CD14-positive monocyte (primary cell): Measurements from ENCODE around the gene MGST1. TPM values are rescaled to one million over a fixed set of nuclear protein-coding genes. Genes with fewer than 3 reads are reported as not detected.

Experiments
- DNase-seq, 3 donors: peaks; one replicate each; pipeline ENCODE4 v3.0.0-alpha.2; 2011 to 2022
- H2AFZ ChIP-seq: 2 replicates; pipeline ENCODE4 v1.6.0; 2012; ENCODE audit warnings: mild to moderate bottlenecking, low read depth, low read length, inconsistent platforms; ENCODE audit not compliant: insufficient read depth, poor library complexity, severe bottlenecking
- H3K27ac ChIP-seq, 2 donors: 1 replicate in 1 of 2; 2 replicates in 1 of 2; pipeline ENCODE4 v1.5.1; 2012 to 2013; ENCODE audit warnings: low read length in 2 of 2, control low read depth in 1 of 2, inconsistent platforms in 1 of 2, low read depth in 1 of 2, mild to moderate bottlenecking in 1 of 2
- H3K27me3 ChIP-seq, 2 donors: one replicate each; pipeline versions ENCODE4 v1.6.0 to v1.6.1; 2011 to 2013; ENCODE audit warnings: low read length in 2 of 2; ENCODE audit not compliant: control insufficient read depth in 2 of 2, insufficient read depth in 2 of 2
- H3K36me3 ChIP-seq, 2 donors: replicated peaks in 1 of 2; 1 replicate in 1 of 2; 2 replicates in 1 of 2; pipeline versions ENCODE4 v1.5.1 to v1.6.1; 2012 to 2013; ENCODE audit warnings: low read length in 2 of 2, control low read depth in 1 of 2, inconsistent platforms in 1 of 2, mild to moderate bottlenecking in 1 of 2; ENCODE audit not compliant: insufficient read depth in 2 of 2, control insufficient read depth in 1 of 2
- H3K4me1 ChIP-seq, 2 donors: 1 replicate in 1 of 2; 2 replicates in 1 of 2; pipeline versions ENCODE4 v1.5.1 to v1.6.1; 2012 to 2013; ENCODE audit warnings: low read length in 2 of 2, control low read depth in 1 of 2, inconsistent platforms in 1 of 2, mild to moderate bottlenecking in 1 of 2, moderate library complexity in 1 of 2; ENCODE audit not compliant: insufficient read depth in 2 of 2, control insufficient read depth in 1 of 2
- H3K4me2 ChIP-seq: replicated peaks from 2 replicates; pipeline ENCODE3; 2012; ENCODE audit warnings: low read length, moderate library complexity, mild to moderate bottlenecking; ENCODE audit not compliant: poor library complexity, severe bottlenecking; ENCODE audit errors: extremely low read depth
- H3K4me3 ChIP-seq, 3 experiments: fragments of 200-600 bp in 1 of 3; sonication (generic) in 1 of 3; replicated peaks in 1 of 3; 1 replicate in 2 of 3; 2 replicates in 1 of 3; pipeline ENCODE4 v1.5.1; 2011 to 2013; ENCODE audit warnings: low read length in 3 of 3, mild to moderate bottlenecking in 3 of 3, control low read depth in 2 of 3, low read depth in 2 of 3, inconsistent platforms in 1 of 3, moderate library complexity in 1 of 3
- H3K79me2 ChIP-seq: 2 replicates; pipeline ENCODE4 v1.6.0; 2012; ENCODE audit warnings: mild to moderate bottlenecking, control low read depth, inconsistent platforms, low read length, moderate library complexity; ENCODE audit not compliant: insufficient read depth
- H3K9ac ChIP-seq: 2 replicates; pipeline ENCODE4 v1.6.0; 2017; ENCODE audit warnings: low read length, mild to moderate bottlenecking; ENCODE audit not compliant: insufficient read depth, poor library complexity, severe bottlenecking
- H3K9me3 ChIP-seq, 2 donors: replicated peaks in 1 of 2; 1 replicate in 1 of 2; 2 replicates in 1 of 2; pipeline versions ENCODE4 v1.5.1 to v1.6.1; 2012 to 2013; ENCODE audit warnings: low read length in 2 of 2, control low read depth in 1 of 2; ENCODE audit not compliant: control insufficient read depth in 1 of 2, insufficient read depth in 1 of 2
- H4K20me1 ChIP-seq: 2 replicates; pipeline ENCODE4 v1.6.0; 2012; ENCODE audit warnings: mild to moderate bottlenecking, low read length, control low read depth, moderate library complexity; ENCODE audit not compliant: insufficient read depth
- H3K27ac Mint-ChIP-seq, 7 donors: one replicate each; pipeline ENCODE4 v1.8.0; 2020; ENCODE audit warnings: mild to moderate bottlenecking in 7 of 7, mixed read lengths in 7 of 7, moderate library complexity in 6 of 7, inconsistent platforms in 2 of 7
- H3K27me3 Mint-ChIP-seq, 3 donors: one replicate each; pipeline ENCODE4 v1.8.0; 2021 to 2022; ENCODE audit warnings: low read depth in 3 of 3, mild to moderate bottlenecking in 3 of 3, mixed read lengths in 3 of 3, moderate library complexity in 3 of 3, inconsistent platforms in 1 of 3
- H3K36me3 Mint-ChIP-seq, 2 donors: one replicate each; pipeline ENCODE4 v1.8.0; 2020; ENCODE audit warnings: mixed read lengths in 2 of 2, inconsistent platforms in 1 of 2, mild to moderate bottlenecking in 1 of 2
- H3K4me1 Mint-ChIP-seq: one replicate; pipeline ENCODE4 v1.8.0; 2020; ENCODE audit warnings: mild to moderate bottlenecking, mixed read lengths
- H3K4me3 Mint-ChIP-seq, 2 donors: one replicate each; pipeline ENCODE4 v1.8.0; 2020; ENCODE audit warnings: mild to moderate bottlenecking in 2 of 2, mixed read lengths in 2 of 2, moderate library complexity in 1 of 2
- H3K9me3 Mint-ChIP-seq, 7 donors: one replicate each; pipeline ENCODE4 v1.8.0; 2020 to 2022; ENCODE audit warnings: mixed read lengths in 7 of 7, mild to moderate bottlenecking in 6 of 7, moderate library complexity in 6 of 7, inconsistent platforms in 2 of 7
- CTCF ChIP-seq: fragments of 200-600 bp; IDR thresholded peaks from one replicate; pipeline ENCODE4 v1.8.0; 2022; ENCODE audit warnings: antibody characterized with exemption, mild to moderate bottlenecking
- WGBS: methylation state at CpG from one replicate; pipeline ENCODE4 v1.1.5; 2013; ENCODE audit warnings: missing lambda C conversion rate; ENCODE audit not compliant: insufficient coverage; 5-methylcytosine and 5-hydroxymethylcytosine counted together
- intact Hi-C, 2 donors: fragments of 100-400 bp; cut with micrococcal nuclease; formaldehyde crosslinking; loops; one replicate each; pipeline versions ENCODE4 v1.15.0 to v1.15.1; 2023
- polyA plus RNA-seq, 3 donors: library from polyadenylated mRNA; depleted of rRNA in 1 of 3; unstranded in 2 of 3; stranded (reverse) in 1 of 3; fragments of 300-500 nt in 2 of 3; fragments of >200 nt in 1 of 3; fragmentation: Illumina TruSeq in 2 of 3; gene quantifications; 1 replicate in 2 of 3; 2 replicates in 1 of 3; pipeline ENCODE4 v1.2.3, GENCODE V29; 2012 to 2021

Gene MGST1
- polyA plus RNA-seq, 3 donors: 84.8 to 295 (median 248) TPM

GRCh38 chr12:16358878-16359277, 11.4 kb downstream of the MGST1 start:
- H3K9ac ChIP-seq: no peak overlapping the region
- no peaks in the 10 kb centered on the region for H3K9me3 Mint-ChIP-seq
- intact Hi-C loops: no loop called here
- H3K27ac Mint-ChIP-seq: peak overlapping the region; percentile 51 to 87 (median 63)
- peaks cover 28% of the 10 kb centered on the region for H3K4me1 Mint-ChIP-seq
- no peaks in the 10 kb centered on the region for H3K27me3 ChIP-seq
- 67% methylated on average over 3 of the region's 4 CpGs for WGBS
- peak overlapping the region in 1 of 2 donors; percentile 46 for H3K27ac ChIP-seq
- TF ChIP-seq CTCF: no peak
- H3K36me3 Mint-ChIP-seq: peaks cover 50 to 77% of the 10 kb centered on the region in 2 donors
- peaks cover 61% of the 10 kb centered on the region for H3K79me2 ChIP-seq
- H3K9me3 ChIP-seq: no peaks in the 10 kb centered on the region
- peaks cover 57 to 73% of the 10 kb centered on the region in 2 donors for H3K36me3 ChIP-seq
- H3K4me1 ChIP-seq: peaks cover 20 to 21% of the 10 kb centered on the region in 2 donors
- DNase-seq: peak in 1 of 3 donors; percentile 16
- no peak overlapping the region for H3K4me3 ChIP-seq
- no peaks in the 10 kb centered on the region for H4K20me1 ChIP-seq
- no peaks in the 10 kb centered on the region for H3K27me3 Mint-ChIP-seq
- peak overlapping the region in 1 of 2 donors; percentile 32 for H3K4me3 Mint-ChIP-seq
- H3K4me2 ChIP-seq: peak overlapping the region; percentile 12
- H2AFZ ChIP-seq: no peak overlapping the region

- H3K9ac ChIP-seq: no peak overlapping the region
- H3K9me3 ChIP-seq: no peaks in the 10 kb centered on the region
- Mint-ChIP-seq H3K4me3 (no peak overlapping the region), H3K27me3 (no peaks in the 10 kb centered on the region), H3K36me3 (peaks cover 53 to 80% of the 10 kb centered on the region in 2 donors), H3K9me3 (no peaks in the 10 kb centered on the region), H3K27ac (peak overlapping the region; percentile 51 to 87 (median 74)), H3K4me1 (peaks cover 20% of the 10 kb centered on the region)
- peak overlapping the region in 1 of 2 donors; percentile 46 for H3K27ac ChIP-seq
- H3K4me1 ChIP-seq: peaks cover 17% of the 10 kb centered on the region in 2 donors
- H4K20me1 ChIP-seq: no peaks in the 10 kb centered on the region
- H3K27me3 ChIP-seq: no peaks in the 10 kb centered on the region
- peak; percentile 46 to 66 (median 66) for DNase-seq
- peak; percentile 99 for TF ChIP-seq CTCF
- no peak overlapping the region for H2AFZ ChIP-seq
- no peak overlapping the region for H3K4me3 ChIP-seq
- peak overlapping the region; percentile 12 for H3K4me2 ChIP-seq
- peaks cover 52% of the 10 kb centered on the region for H3K79me2 ChIP-seq
- intact Hi-C loops: loop anchor here in 1 of 2 donors (10.0 kb wide), 1 partner anchor 285 kb away; no protein-coding TSS in a partner anchor
- H3K36me3 ChIP-seq: peaks cover 66 to 82% of the 10 kb centered on the region in 2 donors
- WGBS: 83% methylated on average over 7 of the region's 20 CpGs
Measured at GRCh38 chr12:16359512-16360491, 12.4 kb downstream of the MGST1 start.
